K562 (cell line): ENCODE measurements around the gene RNF151. TPM values are rescaled to one million over a fixed set of nuclear protein-coding genes. Genes with fewer than 3 reads are reported as not detected.

Source experiments
- ARHGAP35 ChIP-seq: fragments of 450-650 bp; IDR thresholded peaks from 2 replicates; pipeline ENCODE4 v1.6.1; 2018; ENCODE audit not compliant: partially characterized antibody
- BHLHE40 ChIP-seq: IDR thresholded peaks from 2 replicates; pipeline ENCODE4 v1.6.1; 2011; ENCODE audit warnings: low read length, improper control_type of control experiment
- DNMT1 ChIP-seq: fragments of 450-650 bp; IDR thresholded peaks from 2 replicates; pipeline ENCODE4 v1.6.1; 2016; ENCODE audit warnings: antibody characterized with exemption, mild to moderate bottlenecking
- E2F3 ChIP-seq: fragments of 250-450 bp; sonication (Bioruptor Pico); IDR thresholded peaks from 2 replicates; pipeline ENCODE4 v1.4.0; 2020; ENCODE audit warnings: mild to moderate bottlenecking
- FOXJ2 ChIP-seq: fragments of 200-800 bp; sonication (Bioruptor generic); IDR thresholded peaks from 2 replicates; pipeline ENCODE4 v1.6.1; 2016; ENCODE audit warnings: missing genetic modification characterization, missing compliant biosample characterization
- KDM4B ChIP-seq, 2 experiments: fragments of 450-650 bp in 1 of 2; sonication (generic) in 1 of 2; IDR thresholded peaks; 2 replicates each; pipeline ENCODE4 v1.6.1; 2016 to 2017; ENCODE audit warnings: borderline replicate concordance in 2 of 2, antibody characterized with exemption in 1 of 2, low read depth in 1 of 2, mild to moderate bottlenecking in 1 of 2
- NFE2L1 ChIP-seq: fragments of 450-650 bp; IDR thresholded peaks from 2 replicates; pipeline ENCODE4 v1.6.1; 2016; ENCODE audit warnings: missing genetic modification characterization, low read depth, mild to moderate bottlenecking, missing compliant biosample characterization, moderate library complexity, borderline replicate concordance
- RAD21 ChIP-seq, 2 experiments: fragments of 250-450 bp in 1 of 2; fragments of 450-650 bp in 1 of 2; sonication (Bioruptor Pico) in 1 of 2; formaldehyde crosslinking in 1 of 2; IDR thresholded peaks in 1 of 2; conservative IDR thresholded peaks in 1 of 2; 2 replicates each; pipeline versions ENCODE4 v1.4.0 to v1.8.0; 2020 to 2022; ENCODE audit warnings: mild to moderate bottlenecking in 2 of 2, moderate library complexity in 1 of 2
- RFX1 ChIP-seq: fragments of 450-650 bp; IDR thresholded peaks from 2 replicates; pipeline ENCODE4 v1.6.1; 2016; ENCODE audit warnings: mild to moderate bottlenecking, moderate library complexity
- TEAD4 ChIP-seq, 2 experiments: sonication (generic) in 1 of 2; formaldehyde crosslinking in 1 of 2; IDR thresholded peaks; 2 replicates each; pipeline versions ENCODE4 v1.6.1 to v1.8.0; 2012 to 2022; ENCODE audit warnings: borderline replicate concordance in 1 of 2, inconsistent platforms in 1 of 2, low read length in 1 of 2, mild to moderate bottlenecking in 1 of 2, missing genetic modification reagents in 1 of 2
- TGIF2 ChIP-seq: sonication (generic); formaldehyde crosslinking; IDR thresholded peaks from 2 replicates; pipeline ENCODE4 v1.8.1; 2022; ENCODE audit warnings: mild to moderate bottlenecking, missing genetic modification reagents, moderate library complexity
- TRIM28 ChIP-seq: fragments of 450-650 bp; IDR thresholded peaks from 2 replicates; pipeline ENCODE4 v1.6.1; 2017
- XRCC3 ChIP-seq: fragments of 450-650 bp; IDR thresholded peaks from 2 replicates; pipeline ENCODE4 v1.6.1; 2017; ENCODE audit warnings: mild to moderate bottlenecking, moderate library complexity
- ZNF263 ChIP-seq: sonication (generic); formaldehyde crosslinking; IDR thresholded peaks from 2 replicates; pipeline ENCODE4 v1.8.0; 2022; ENCODE audit warnings: mild to moderate bottlenecking, missing genetic modification reagents, borderline replicate concordance
- ZNF583 ChIP-seq: fragments of 250-450 bp; sonication (Bioruptor Pico); IDR thresholded peaks from 2 replicates; pipeline ENCODE4 v1.4.0; 2020
- polyA plus RNA-seq, 8 experiments: library from polyadenylated mRNA; depleted of rRNA in 4 of 8; stranded (reverse) in 5 of 8; unstranded in 3 of 8; fragments of >200 nt; fragmentation: Nextera tagmentation in 2 of 8; fragmentation: Illumina TruSeq in 1 of 8; extraction: Ambion mirVana in 2 of 8; extraction: Trizol in 1 of 8; gene quantifications; 2 replicates each; pipeline versions ENCODE4 v1.2.1 to v1.2.3, GENCODE V29; 2011 to 2014; ENCODE audit warnings: inconsistent platforms in 1 of 8, missing spikeins in 1 of 8
- total RNA-seq, 7 experiments: library from RNA; depleted of rRNA in 6 of 7; stranded (reverse); fragments of >200 nt in 6 of 7; fragmentation: Illumina TruSeq in 2 of 7; extraction: Trizol in 2 of 7; gene quantifications; 2 replicates each; pipeline versions ENCODE4 v1.2.1 to v1.2.3, GENCODE V29; 2011 to 2021; ENCODE audit warnings: low replicate concordance in 1 of 7
- TF ChIP-seq, protein P1 (sequence below): sonication (generic); formaldehyde crosslinking; IDR thresholded peaks from 2 replicates; pipeline ENCODE4 v1.8.0; 2022; ENCODE audit warnings: missing genetic modification reagents, mild to moderate bottlenecking, borderline replicate concordance
- TF ChIP-seq, protein P2 (sequence below): fragments of 250-450 bp; sonication (Bioruptor Pico); IDR thresholded peaks from 2 replicates; pipeline ENCODE4 v1.5.0; 2022; ENCODE audit warnings: mild to moderate bottlenecking
- TF ChIP-seq, protein P3 (sequence below), 3 experiments: fragments of 200-800 bp in 1 of 3; fragments of 250-450 bp in 1 of 3; fragments of 450-650 bp in 1 of 3; sonication (Bioruptor Pico) in 1 of 3; sonication (Bioruptor generic) in 1 of 3; formaldehyde crosslinking in 1 of 3; IDR thresholded peaks; 2 replicates each; pipeline versions ENCODE4 v1.6.1 to v1.8.0; 2016 to 2022; ENCODE audit warnings: mild to moderate bottlenecking in 2 of 3, missing genetic modification characterization in 2 of 3, missing compliant biosample characterization in 1 of 3, moderate library complexity in 1 of 3

RNF151 gene
- total and polyA plus RNA-seq, 9 of the 15 experiments (the other 6 are each of a cell fraction or from before 2014, with no cell fraction given), result not detected

DNA sequence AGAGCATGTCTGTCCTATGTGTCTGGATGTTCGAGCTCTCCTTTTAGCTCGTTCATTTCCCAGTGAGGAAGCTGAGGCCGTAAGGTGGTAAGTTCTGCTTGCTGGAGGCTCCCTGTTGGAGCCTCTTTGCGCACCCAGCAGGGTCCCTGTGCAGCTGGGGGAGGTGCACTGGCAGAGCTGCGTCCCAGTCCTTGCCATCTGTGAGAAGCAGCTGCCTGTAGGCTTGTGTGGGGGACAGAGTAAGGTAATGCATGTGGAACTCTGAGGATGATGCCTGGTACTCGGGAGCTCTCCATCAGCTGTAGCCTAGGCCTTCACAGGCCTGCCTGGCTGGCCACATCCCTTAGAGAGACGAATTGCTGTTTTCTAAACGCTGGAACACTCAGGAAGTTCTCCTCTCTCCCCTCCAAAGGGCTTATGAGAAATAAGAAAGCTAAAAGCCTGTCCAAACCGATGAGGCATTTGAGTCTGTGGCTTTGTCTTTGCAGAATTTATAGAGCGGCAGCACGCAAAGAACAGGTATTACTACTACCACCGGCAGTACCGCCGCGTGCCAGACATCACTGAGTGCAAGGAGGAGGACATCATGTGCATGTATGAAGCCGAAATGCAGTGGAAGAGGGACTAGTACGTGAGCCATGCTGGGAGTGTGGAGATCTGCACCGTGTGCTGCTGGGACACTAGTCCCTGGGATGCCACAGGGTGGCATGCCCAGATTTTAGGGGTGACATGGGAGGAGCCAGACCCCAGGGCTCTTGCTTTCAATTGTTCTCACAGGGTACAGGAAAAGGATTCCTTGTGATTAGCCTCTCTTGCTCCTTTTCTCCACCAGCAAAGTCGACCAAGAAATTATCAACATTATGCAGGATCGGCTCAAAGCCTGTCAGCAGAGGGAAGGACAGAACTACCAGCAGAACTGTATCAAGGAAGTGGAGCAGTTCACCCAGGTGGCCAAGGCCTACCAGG lies 5.7 kb upstream of the RNF151 start (continued):
- 0 out of 2 replicates have a peak, but pooled peaks have one; percentile 14 for TF ChIP-seq DNMT1
- TF ChIP-seq XRCC3, result no peak
- TF ChIP-seq, protein P1, sequence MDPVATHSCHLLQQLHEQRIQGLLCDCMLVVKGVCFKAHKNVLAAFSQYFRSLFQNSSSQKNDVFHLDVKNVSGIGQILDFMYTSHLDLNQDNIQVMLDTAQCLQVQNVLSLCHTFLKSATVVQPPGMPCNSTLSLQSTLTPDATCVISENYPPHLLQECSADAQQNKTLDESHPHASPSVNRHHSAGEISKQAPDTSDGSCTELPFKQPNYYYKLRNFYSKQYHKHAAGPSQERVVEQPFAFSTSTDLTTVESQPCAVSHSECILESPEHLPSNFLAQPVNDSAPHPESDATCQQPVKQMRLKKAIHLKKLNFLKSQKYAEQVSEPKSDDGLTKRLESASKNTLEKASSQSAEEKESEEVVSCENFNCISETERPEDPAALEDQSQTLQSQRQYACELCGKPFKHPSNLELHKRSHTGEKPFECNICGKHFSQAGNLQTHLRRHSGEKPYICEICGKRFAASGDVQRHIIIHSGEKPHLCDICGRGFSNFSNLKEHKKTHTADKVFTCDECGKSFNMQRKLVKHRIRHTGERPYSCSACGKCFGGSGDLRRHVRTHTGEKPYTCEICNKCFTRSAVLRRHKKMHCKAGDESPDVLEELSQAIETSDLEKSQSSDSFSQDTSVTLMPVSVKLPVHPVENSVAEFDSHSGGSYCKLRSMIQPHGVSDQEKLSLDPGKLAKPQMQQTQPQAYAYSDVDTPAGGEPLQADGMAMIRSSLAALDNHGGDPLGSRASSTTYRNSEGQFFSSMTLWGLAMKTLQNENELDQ (CRISPR knock-in tag), result no peak
- TF ChIP-seq, protein P2, sequence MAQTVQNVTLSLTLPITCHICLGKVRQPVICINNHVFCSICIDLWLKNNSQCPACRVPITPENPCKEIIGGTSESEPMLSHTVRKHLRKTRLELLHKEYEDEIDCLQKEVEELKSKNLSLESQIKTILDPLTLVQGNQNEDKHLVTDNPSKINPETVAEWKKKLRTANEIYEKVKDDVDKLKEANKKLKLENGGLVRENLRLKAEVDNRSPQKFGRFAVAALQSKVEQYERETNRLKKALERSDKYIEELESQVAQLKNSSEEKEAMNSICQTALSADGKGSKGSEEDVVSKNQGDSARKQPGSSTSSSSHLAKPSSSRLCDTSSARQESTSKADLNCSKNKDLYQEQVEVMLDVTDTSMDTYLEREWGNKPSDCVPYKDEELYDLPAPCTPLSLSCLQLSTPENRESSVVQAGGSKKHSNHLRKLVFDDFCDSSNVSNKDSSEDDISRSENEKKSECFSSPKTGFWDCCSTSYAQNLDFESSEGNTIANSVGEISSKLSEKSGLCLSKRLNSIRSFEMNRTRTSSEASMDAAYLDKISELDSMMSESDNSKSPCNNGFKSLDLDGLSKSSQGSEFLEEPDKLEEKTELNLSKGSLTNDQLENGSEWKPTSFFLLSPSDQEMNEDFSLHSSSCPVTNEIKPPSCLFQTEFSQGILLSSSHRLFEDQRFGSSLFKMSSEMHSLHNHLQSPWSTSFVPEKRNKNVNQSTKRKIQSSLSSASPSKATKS, result no peak
- TF ChIP-seq ZNF263 (CRISPR knock-in tag), result 0 out of 2 replicates have a peak, but pooled peaks have one; percentile 3
- no peak for TF ChIP-seq RFX1
- no peak for TF ChIP-seq FOXJ2 (tag)
- no peak for TF ChIP-seq BHLHE40
- TF ChIP-seq NFE2L1 (tag), result no peak
- TF ChIP-seq KDM4B (IDR thresholded peaks at IDR 0.05; ENCODE audit: borderline replicate concordance in 2 of 2, low read depth in 1 of 2), result no peak
- TF ChIP-seq RAD21 (CRISPR knock-in tag; conservative IDR thresholded peaks at IDR 0.05 in 1 of 2, IDR thresholded peaks at IDR 0.05 in 1 of 2), result no peak
- TF ChIP-seq E2F3 (CRISPR knock-in tag), result no peak
- TF ChIP-seq ARHGAP35, result no peak
- peak; percentile 26 for TF ChIP-seq TEAD4 (IDR thresholded peaks at IDR 0.05; ENCODE audit: low read length)
- no peak for TF ChIP-seq TEAD4 (CRISPR knock-in tag; IDR thresholded peaks at IDR 0.05; ENCODE audit: borderline replicate concordance)
- no peak for TF ChIP-seq TRIM28
- TF ChIP-seq ZNF583 (CRISPR knock-in tag), result no peak
- TF ChIP-seq, protein P3, sequence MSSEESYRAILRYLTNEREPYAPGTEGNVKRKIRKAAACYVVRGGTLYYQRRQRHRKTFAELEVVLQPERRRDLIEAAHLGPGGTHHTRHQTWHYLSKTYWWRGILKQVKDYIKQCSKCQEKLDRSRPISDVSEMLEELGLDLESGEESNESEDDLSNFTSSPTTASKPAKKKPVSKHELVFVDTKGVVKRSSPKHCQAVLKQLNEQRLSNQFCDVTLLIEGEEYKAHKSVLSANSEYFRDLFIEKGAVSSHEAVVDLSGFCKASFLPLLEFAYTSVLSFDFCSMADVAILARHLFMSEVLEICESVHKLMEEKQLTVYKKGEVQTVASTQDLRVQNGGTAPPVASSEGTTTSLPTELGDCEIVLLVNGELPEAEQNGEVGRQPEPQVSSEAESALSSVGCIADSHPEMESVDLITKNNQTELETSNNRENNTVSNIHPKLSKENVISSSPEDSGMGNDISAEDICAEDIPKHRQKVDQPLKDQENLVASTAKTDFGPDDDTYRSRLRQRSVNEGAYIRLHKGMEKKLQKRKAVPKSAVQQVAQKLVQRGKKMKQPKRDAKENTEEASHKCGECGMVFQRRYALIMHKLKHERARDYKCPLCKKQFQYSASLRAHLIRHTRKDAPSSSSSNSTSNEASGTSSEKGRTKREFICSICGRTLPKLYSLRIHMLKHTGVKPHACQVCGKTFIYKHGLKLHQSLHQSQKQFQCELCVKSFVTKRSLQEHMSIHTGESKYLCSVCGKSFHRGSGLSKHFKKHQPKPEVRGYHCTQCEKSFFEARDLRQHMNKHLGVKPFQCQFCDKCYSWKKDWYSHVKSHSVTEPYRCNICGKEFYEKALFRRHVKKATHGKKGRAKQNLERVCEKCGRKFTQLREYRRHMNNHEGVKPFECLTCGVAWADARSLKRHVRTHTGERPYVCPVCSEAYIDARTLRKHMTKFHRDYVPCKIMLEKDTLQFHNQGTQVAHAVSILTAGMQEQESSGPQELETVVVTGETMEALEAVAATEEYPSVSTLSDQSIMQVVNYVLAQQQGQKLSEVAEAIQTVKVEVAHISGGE (CRISPR knock-in tag; IDR thresholded peaks at IDR 0.05), result no peak
- no peak for TF ChIP-seq TGIF2
